Measurements from ENCODE around the gene VWA5B1.

Gene VWA5B1, protein sequence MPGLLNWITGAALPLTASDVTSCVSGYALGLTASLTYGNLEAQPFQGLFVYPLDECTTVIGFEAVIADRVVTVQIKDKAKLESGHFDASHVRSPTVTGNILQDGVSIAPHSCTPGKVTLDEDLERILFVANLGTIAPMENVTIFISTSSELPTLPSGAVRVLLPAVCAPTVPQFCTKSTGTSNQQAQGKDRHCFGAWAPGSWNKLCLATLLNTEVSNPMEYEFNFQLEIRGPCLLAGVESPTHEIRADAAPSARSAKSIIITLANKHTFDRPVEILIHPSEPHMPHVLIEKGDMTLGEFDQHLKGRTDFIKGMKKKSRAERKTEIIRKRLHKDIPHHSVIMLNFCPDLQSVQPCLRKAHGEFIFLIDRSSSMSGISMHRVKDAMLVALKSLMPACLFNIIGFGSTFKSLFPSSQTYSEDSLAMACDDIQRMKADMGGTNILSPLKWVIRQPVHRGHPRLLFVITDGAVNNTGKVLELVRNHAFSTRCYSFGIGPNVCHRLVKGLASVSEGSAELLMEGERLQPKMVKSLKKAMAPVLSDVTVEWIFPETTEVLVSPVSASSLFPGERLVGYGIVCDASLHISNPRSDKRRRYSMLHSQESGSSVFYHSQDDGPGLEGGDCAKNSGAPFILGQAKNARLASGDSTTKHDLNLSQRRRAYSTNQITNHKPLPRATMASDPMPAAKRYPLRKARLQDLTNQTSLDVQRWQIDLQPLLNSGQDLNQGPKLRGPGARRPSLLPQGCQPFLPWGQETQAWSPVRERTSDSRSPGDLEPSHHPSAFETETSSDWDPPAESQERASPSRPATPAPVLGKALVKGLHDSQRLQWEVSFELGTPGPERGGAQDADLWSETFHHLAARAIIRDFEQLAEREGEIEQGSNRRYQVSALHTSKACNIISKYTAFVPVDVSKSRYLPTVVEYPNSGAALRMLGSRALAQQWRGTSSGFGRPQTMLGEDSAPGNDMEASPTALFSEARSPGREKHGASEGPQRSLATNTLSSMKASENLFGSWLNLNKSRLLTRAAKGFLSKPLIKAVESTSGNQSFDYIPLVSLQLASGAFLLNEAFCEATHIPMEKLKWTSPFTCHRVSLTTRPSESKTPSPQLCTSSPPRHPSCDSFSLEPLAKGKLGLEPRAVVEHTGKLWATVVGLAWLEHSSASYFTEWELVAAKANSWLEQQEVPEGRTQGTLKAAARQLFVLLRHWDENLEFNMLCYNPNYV

DNA sequence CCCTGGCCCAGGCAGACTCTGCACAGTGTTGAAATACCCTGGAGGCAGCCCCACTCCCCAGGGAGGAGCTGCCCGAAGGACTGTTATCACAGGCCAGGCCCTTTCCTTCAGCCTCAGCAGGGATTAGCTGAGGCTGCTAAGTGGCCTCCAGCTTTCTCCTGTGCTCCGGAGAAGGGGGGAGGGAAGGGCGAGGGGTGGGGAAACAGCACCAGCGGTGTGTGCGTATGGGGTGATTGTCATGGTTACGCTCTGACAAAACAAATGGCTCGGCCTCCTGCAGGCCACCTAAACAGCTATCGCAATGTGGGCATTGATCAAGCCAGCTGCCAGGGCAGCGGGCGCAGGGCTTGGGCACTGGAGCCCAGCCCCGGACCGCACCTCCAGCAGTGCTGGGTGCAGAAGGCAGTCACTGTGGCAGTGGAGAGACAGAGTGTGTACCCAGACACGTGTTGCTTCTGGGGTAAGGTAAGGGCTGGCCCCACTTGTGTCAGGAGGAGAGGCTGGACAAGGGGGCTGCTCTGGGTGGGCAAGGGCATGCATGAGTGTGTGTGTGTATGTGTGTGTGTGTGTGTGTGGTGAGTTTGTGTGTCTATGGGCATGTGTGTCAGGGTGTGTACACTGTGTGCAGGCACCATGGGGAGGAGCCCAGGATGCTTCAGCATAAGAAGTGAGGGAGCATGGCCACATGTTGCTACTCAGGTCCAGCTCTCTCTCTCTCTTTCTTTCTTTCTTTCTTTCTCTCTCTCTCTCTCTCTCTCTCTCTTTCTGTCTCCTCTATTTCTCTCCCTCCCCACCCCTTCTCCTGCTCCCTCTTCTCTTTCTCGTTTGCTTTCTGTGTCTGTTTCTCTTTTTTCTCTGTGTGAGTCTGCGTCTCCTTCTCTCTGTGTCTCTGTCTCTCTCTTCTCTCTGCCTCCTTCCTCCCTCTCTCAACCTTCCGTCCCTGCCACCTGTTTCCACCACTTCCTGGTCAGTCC lies at the start of gene VWA5B1:
TSS of gene VWA5B1 (plus strand) at position 252 of the 974 bp plus-strand sequence. CDS start 19,727 bp downstream, outside the sequence.
- ATAC-seq, result peak; percentile 41
- no peak for DNase-seq
- peak within 1 kb of the TSS; percentile 16 to 44 for H3K4me3 Mint-ChIP-seq
- H3K4me1 Mint-ChIP-seq, result peaks cover 14% of the 10 kb centered on the region
- H3K27ac Mint-ChIP-seq, result peak within 1 kb of the TSS in 1 of 2 donors; percentile 2
- H3K9me3 Mint-ChIP-seq, result no peaks in the 10 kb centered on the region
- H3K27me3 Mint-ChIP-seq, result peaks cover 76% of the 10 kb centered on the region

DNA sequence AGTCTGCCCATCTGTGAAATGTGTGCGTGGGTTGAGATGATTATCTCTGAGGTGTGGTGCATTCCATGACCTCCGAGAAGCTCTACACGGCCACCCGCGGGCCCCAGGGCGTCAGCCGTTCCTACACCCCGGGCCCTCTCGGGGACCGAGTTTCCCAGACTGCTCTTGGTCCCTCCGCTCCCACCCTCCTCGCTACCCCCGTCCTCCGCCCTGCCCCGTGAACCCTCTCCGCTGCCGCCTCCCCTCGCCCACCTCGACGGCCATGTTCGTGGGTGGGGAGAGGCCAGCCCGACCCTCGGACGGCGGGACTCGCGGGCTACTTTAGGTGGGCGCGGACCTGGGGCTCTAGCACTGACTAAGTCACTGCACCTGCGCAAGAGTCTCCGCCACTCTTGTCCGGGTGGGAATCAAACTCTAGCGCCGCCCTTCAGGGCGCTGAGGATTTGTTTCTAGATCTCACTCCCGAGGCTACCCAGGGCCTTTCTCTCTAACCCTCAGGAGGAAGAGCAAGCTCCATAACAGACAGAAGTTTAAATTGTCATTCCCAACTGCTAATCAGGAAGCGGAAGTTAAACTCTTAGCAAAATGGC lies 47.7 kb upstream of the VWA5B1 start:
- no peak for DNase-seq
- no peak overlapping the region for H3K4me3 Mint-ChIP-seq
- H3K4me1 Mint-ChIP-seq, result no peaks in the 10 kb centered on the region
- no peak overlapping the region for H3K27ac Mint-ChIP-seq
- peaks cover 29% of the 10 kb centered on the region for H3K27me3 Mint-ChIP-seq
- peak; percentile 48 for ATAC-seq
- peaks cover 7 to 9% of the 10 kb centered on the region in 2 donors for H3K9me3 Mint-ChIP-seq

DNA sequence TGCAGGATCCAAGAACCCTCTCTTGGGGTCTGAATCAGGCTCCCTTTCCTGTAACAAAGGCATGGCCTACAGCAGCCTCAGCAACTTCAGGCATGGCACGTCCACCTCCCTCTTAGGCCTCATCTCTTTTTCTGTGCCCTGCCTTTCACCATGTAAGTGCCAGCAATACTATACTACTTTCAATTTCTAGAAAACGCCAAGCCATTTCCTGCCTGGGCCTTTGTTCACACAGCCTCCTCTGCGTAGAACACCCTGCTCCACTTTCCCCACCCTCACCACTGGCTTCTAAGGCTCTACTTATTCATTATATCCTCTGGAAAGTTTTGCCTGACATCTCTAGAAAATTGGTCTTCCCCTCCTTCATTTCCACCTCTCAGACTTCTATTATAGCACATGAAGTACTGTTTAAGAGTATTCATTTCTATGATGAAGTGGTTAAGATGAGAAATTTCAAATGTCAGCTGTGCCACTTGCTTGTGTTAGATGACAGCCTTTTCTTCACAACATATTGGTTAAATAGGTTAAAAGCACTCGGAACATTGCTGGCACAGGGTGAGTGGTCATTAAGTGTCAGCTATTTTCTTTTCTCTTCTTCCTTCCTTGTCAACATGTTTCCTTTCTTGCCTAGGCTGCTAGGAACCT lies 41.6 kb upstream of the VWA5B1 start:
- ATAC-seq (peak; percentile 96), DNase-seq (peak; percentile 40 to 82)
- H3K4me1 Mint-ChIP-seq, result peaks cover 25% of the 10 kb centered on the region
- peaks cover 8% of the 10 kb centered on the region for H3K27me3 Mint-ChIP-seq
- H3K27ac Mint-ChIP-seq, result peak overlapping the region; percentile 98 to 100
- peak overlapping the region; percentile 64 to 73 for H3K4me3 Mint-ChIP-seq
- H3K9me3 Mint-ChIP-seq, result peaks cover 7 to 9% of the 10 kb centered on the region in 2 donors

DNA sequence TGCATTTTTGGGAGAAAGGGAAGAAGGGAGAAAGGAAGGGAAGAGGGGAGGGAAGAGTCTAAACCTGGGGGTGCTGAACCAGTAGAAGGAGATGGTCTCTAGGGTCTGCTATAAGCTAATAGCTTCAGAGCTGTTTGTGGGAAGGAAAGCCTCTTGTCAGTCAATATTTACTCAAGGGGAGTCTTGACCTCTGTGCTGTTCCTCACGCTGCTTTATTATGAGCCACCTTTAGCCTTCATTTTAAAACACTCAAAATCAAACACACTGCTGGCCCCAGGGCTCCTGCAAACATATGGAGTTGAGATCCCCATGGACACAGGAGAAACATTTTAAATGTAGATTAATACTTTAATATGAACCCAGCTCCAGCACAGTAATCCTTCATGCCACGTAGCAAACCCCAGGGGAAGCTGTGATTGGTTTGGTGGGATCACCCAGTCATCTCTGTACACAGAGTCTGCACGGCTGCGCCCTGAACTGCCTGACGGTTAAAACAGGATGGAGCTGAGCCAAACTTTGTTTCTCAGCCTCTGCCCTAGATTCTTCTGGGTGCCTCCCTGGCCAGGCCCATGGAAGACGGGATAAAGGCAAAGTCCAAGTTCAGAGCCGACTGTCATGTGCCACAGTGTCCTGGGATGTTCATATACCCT lies 40.2 kb upstream of the VWA5B1 start:
- Mint-ChIP-seq H3K9me3 (peaks cover 7 to 9% of the 10 kb centered on the region in 2 donors), H3K4me3 (peak overlapping the region in 1 of 2 donors; percentile 29), H3K4me1 (peaks cover 25% of the 10 kb centered on the region), H3K27me3 (peaks cover 8% of the 10 kb centered on the region), H3K27ac (peak overlapping the region in 1 of 2 donors; percentile 82)
- ATAC-seq (no peak), DNase-seq (peak in 1 of 2 donors; percentile 15)

DNA sequence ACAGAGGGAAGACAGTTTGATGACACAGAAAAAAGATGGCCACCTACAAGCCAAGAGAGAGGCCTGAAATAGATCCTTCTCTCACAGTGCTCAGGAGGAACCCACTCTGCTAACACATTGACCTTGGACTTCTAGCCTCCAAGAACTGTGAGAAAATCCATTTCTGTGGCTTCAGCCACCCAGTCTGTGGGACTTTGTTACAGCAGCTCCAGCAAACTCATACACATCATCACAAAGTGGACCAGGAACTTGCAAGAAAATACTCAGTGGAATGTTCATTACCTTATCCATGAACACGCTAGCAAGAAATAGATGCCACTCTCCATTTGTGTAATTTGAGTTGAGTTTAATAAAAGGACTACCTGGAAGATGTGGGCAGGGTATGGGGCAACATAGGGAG lies 38.1 kb upstream of the VWA5B1 start:
- H3K9me3 Mint-ChIP-seq, result no peaks in the 10 kb centered on the region
- peak overlapping the region in 1 of 2 donors; percentile 44 for H3K27ac Mint-ChIP-seq
- no peak overlapping the region for H3K4me3 Mint-ChIP-seq
- H3K27me3 Mint-ChIP-seq, result peaks cover 8% of the 10 kb centered on the region
- peaks cover 25% of the 10 kb centered on the region for H3K4me1 Mint-ChIP-seq
- no peak for DNase-seq
- no peak for ATAC-seq

DNA sequence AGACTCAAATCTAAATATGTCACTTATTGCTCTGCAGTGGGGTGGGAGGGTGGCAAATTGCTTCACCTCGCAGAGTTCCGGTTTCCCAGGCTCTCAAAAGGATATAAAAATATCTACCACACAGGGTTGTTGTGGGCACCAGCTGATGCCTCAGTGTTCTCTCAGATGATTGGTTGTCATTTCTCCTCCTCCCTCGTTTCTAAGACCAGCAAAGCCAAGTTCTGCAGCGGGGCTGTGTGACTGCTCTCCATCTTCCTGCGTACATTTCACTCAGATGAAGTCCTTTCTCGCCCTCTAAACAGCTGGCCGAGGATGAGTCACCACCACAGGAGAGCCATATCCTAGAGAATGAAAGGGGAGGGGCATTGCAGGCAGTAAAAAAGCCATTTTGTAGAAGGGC lies 35.0 kb upstream of the VWA5B1 start:
- Mint-ChIP-seq H3K27ac (no peak overlapping the region), H3K4me1 (peaks cover 7% of the 10 kb centered on the region), H3K27me3 (peaks cover 8% of the 10 kb centered on the region), H3K9me3 (no peaks in the 10 kb centered on the region), H3K4me3 (no peak overlapping the region)
- DNase-seq (peak in 1 of 2 donors; percentile 16), ATAC-seq (peak; percentile 69)

DNA sequence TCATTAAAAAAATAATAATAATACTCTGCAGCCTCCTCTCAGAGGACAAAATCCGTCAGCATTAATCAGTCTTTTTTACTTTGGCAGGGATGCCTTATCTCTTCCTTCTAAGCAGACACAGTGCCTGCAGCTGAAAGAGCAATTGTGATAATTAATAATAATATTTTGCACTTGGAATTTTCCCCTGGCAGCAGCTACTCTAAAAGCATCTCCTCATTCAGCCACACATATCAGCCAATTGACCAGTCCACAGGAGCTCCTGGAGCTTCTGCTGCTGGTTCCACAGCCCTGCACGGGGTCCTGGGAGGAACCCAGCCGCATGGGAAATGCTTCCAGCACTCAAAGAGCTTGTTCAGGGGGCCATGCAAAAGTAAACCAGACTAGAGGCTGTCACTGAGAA lies 31.0 kb upstream of the VWA5B1 start:
- DNase-seq (no peak), ATAC-seq (no peak)
- Mint-ChIP-seq H3K4me3 (no peak overlapping the region), H3K27ac (no peak overlapping the region), H3K9me3 (no peaks in the 10 kb centered on the region), H3K27me3 (peaks cover 15% of the 10 kb centered on the region), H3K4me1 (no peaks in the 10 kb centered on the region)

DNA sequence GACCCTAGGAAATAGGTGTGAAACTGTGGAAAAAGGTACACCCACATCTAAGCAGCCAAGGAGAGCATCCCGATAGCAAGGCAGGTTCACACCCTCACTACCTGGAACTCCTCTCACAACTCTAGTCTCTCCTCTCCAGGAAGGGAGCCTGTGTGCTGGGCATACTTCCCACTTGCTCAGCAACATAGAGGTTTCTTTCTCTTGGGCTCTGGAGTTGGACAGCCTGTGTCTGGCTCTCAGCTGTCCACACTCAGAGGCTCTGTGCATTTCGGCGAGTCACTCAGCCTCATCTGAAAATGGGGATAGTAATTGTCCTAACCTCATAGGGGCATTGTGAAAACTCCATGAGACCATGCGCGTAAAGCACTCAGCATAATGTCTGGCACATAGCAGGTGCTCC lies 29.6 kb upstream of the VWA5B1 start:
- Mint-ChIP-seq H3K27me3 (peaks cover 15% of the 10 kb centered on the region), H3K9me3 (no peaks in the 10 kb centered on the region), H3K4me1 (no peaks in the 10 kb centered on the region), H3K4me3 (no peak overlapping the region), H3K27ac (no peak overlapping the region)
- ATAC-seq (no peak), DNase-seq (no peak)

DNA sequence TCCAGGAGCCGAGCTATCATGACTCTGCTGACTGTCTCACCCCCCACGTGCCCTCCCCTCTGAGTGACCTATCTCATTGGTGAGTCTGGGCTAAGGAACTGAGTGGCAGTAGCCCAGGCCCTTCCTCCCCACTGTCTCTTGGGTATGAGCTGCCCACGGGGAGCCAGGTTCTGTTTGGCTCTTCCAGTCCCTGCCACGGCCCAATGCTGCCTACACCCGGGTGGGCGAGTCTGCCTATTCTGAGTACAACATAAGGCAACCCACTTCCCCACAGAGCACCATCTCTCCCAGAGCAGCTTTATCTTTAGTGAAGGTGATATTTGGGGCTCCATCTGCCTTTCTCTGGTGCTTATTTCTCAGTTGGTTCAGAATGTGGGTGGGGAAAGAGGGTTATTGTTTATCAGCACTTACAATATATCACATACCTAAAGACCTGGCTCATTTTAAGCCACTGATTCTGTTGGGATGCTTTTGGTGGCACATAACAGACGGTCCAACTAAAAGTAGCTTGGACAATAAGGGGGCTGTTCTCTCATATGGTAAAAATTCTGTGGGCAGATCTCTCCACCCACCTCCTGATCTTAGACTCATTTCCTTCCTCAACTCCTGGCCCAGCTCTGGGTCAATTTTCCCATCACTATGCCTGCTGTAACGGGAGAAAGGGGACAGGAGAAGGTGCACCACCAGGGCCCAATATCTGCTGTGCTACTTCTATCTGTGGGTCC lies 27.7 kb upstream of the VWA5B1 start:
- no peak for DNase-seq
- H3K9me3 Mint-ChIP-seq, result no peaks in the 10 kb centered on the region
- H3K4me3 Mint-ChIP-seq, result no peak overlapping the region
- no peak for ATAC-seq
- no peak overlapping the region for H3K27ac Mint-ChIP-seq
- H3K27me3 Mint-ChIP-seq, result peaks cover 15% of the 10 kb centered on the region
- no peaks in the 10 kb centered on the region for H3K4me1 Mint-ChIP-seq

DNA sequence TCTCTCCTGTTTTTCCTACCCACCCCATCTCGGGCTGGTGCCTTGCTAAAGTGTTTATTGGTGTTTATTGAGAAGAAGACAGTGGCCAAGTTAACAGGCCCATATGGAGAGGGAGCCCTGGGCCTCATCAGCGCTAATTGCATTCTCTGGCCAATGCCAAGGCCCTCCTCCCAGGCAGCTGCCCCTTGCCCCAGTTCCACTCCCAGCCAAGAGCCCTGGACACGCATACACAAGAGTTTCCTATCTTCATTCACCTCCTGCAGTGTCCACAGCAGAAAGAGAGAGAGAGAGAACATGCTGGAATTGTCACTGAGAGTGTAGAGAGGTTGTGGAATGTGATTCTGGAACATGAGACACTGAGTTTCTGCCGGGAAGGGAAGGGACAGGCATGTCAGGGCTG lies 25.4 kb upstream of the VWA5B1 start:
- Mint-ChIP-seq H3K9me3 (peaks cover 0 to under 1% of the 10 kb centered on the region in 2 donors), H3K4me1 (no peaks in the 10 kb centered on the region), H3K27ac (no peak overlapping the region), H3K27me3 (peaks cover 15% of the 10 kb centered on the region), H3K4me3 (no peak overlapping the region)
- ATAC-seq (no peak), DNase-seq (no peak)

DNA sequence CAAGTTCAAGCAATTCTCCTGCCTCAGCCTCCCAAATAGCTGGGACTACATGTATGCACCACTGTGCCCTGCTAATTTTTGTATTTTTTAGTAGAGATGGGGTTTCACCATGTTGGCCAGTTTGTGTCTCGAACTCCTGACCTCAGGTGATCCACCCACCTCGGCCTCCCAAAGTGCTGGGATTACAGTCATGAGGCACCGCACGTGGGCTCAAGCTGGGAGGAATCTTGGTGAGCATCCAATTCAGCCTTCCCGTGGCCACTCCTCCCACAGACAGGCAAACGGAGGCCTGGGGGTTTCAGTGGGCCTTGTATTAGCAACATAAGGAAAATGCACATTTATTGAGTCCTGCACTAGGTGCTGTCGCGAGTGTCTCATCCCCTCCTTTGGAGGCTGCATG lies 24.5 kb upstream of the VWA5B1 start:
- Mint-ChIP-seq H3K4me1 (no peaks in the 10 kb centered on the region), H3K27ac (no peak overlapping the region), H3K27me3 (peaks cover 21% of the 10 kb centered on the region), H3K4me3 (no peak overlapping the region), H3K9me3 (peaks cover 6 to 9% of the 10 kb centered on the region in 2 donors)
- ATAC-seq, result no peak
- DNase-seq, result no peak

DNA sequence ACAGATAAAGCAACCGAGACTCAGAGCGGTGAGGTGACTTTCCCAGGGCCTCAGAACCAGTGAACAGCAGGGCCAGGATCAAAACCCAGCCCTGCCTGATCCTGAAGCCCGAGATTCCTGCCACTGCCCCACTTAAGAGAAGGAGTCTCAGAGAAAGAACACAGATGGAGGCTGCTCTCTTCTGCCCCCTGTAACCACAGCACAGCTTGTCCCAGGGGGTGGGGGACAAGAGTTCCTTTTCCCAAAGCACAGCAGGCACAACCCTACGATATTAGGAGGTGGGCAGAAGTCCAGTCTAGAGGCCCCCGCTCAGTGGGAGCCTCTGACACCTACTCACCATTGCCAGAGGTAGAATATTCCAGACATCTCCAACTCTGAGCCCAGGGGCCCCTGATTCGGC lies 24.0 kb upstream of the VWA5B1 start:
- Mint-ChIP-seq H3K27ac (no peak overlapping the region), H3K4me1 (no peaks in the 10 kb centered on the region), H3K9me3 (peaks cover 7 to 11% of the 10 kb centered on the region in 2 donors), H3K27me3 (peaks cover 24% of the 10 kb centered on the region), H3K4me3 (no peak overlapping the region)
- no peak for DNase-seq
- ATAC-seq, result no peak
